Loucy (cell line): ENCODE data around the gene FDCSP.
"Not testable (repeated sequence)": the region's sequence is repeated elsewhere in the genome, so short reads cannot be mapped to it uniquely, and the experiment has no call there.

Experiments used
- H2AFZ ChIP-seq: fragments of 200-600 bp; sonication (generic); 2 replicates; pipeline ENCODE4 v1.6.0; 2016; ENCODE audit warnings: antibody characterized with exemption, mild to moderate bottlenecking, low read length, moderate library complexity
- H3F3A ChIP-seq: fragments of 200-600 bp; 2 replicates; pipeline ENCODE4 v1.6.0; 2016; ENCODE audit warnings: antibody characterized with exemption, low read depth, mild to moderate bottlenecking
- H3K27me3 ChIP-seq: fragments of 200-600 bp; sonication (generic); 2 replicates; pipeline ENCODE4 v1.6.1; 2014; ENCODE audit warnings: low read length, mild to moderate bottlenecking; ENCODE audit not compliant: insufficient read depth, poor library complexity, severe bottlenecking
- H3K36me3 ChIP-seq: fragments of 200-600 bp; sonication (generic); 2 replicates; pipeline ENCODE4 v1.6.1; 2016; ENCODE audit warnings: low read length; ENCODE audit not compliant: insufficient read depth
- H3K4me1 ChIP-seq: fragments of 200-600 bp; sonication (generic); 2 replicates; pipeline ENCODE4 v1.5.1; 2014; ENCODE audit warnings: low read length, mild to moderate bottlenecking; ENCODE audit not compliant: insufficient read depth, poor library complexity, severe bottlenecking
- H3K4me2 ChIP-seq: fragments of 200-600 bp; sonication (generic); 2 replicates; pipeline ENCODE4 v1.6.0; 2014; ENCODE audit warnings: antibody characterized with exemption, low read length, low read depth, mild to moderate bottlenecking; ENCODE audit not compliant: poor library complexity, severe bottlenecking
- H3K4me3 ChIP-seq: fragments of 200-600 bp; sonication (generic); 2 replicates; pipeline ENCODE4 v1.5.1; 2014; ENCODE audit warnings: low read length, mild to moderate bottlenecking, mixed read lengths; ENCODE audit not compliant: poor library complexity, severe bottlenecking
- H3K79me2 ChIP-seq: fragments of 200-600 bp; sonication (generic); 2 replicates; pipeline ENCODE4 v1.6.1; 2014; ENCODE audit warnings: low read length; ENCODE audit not compliant: insufficient read depth
- H3K9ac ChIP-seq: fragments of 200-600 bp; sonication (generic); 2 replicates; pipeline ENCODE4 v1.6.0; 2014; ENCODE audit warnings: mild to moderate bottlenecking, low read depth, low read length, moderate library complexity; ENCODE audit not compliant: poor library complexity, severe bottlenecking
- H3K9me2 ChIP-seq: fragments of 200-600 bp; sonication (generic); replicated peaks from 2 replicates; pipeline ENCODE4 v1.6.1; 2016; ENCODE audit warnings: low read depth, low read length, mixed read lengths
- H3K9me3 ChIP-seq: fragments of 200-600 bp; sonication (generic); 2 replicates; pipeline ENCODE4 v1.6.1; 2014; ENCODE audit warnings: mild to moderate bottlenecking, antibody characterized with exemption, low read length, low read depth; ENCODE audit not compliant: insufficient read depth
- H4K20me1 ChIP-seq: fragments of 200-600 bp; sonication (generic); 2 replicates; pipeline ENCODE4 v1.6.0; 2014; ENCODE audit warnings: antibody characterized with exemption, low read length, mild to moderate bottlenecking; ENCODE audit not compliant: insufficient read depth, poor library complexity, severe bottlenecking
- CTCF ChIP-seq: fragments of 200-600 bp; sonication (generic); conservative IDR thresholded peaks from 2 replicates; pipeline ENCODE4 v1.5.1; 2014; ENCODE audit warnings: mild to moderate bottlenecking, antibody characterized with exemption, low read length
- EZH2phosphoT487 ChIP-seq: fragments of 200-600 bp; IDR thresholded peaks from 2 replicates; pipeline ENCODE4 v1.6.1; 2018; ENCODE audit warnings: antibody characterized with exemption, mild to moderate bottlenecking, moderate library complexity, borderline replicate concordance

The FDCSP gene

DNA sequence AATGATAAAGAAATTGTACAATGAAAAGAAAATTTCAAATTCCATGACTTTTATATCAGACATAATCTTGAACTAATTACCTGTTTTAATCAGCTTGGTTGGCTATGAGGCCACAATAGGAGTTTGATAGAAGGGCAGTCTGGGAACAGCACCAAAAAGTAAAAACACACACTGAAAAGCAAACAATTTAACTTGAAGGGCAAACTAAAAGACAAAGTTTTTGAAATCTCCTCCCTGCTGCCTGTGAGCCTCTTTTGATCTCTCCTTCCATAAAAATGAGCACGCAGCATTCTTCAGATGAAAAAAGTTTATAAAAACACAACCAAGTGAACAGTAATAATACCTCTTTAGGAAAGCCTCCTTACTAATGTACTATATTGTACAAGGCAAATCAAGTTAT lies 22.3 kb upstream of the FDCSP start:
- Histone ChIP-seq H3K27me3 (no peaks in the 10 kb centered on the region), H3K4me3 (no peak overlapping the region), H3K9me2 (no peaks in the 10 kb centered on the region), H4K20me1 (no peaks in the 10 kb centered on the region), H3K36me3 (no peaks in the 10 kb centered on the region), H2AFZ (no peak overlapping the region), H3K79me2 (no peaks in the 10 kb centered on the region), H3K4me1 (no peaks in the 10 kb centered on the region), H3K9ac (no peak overlapping the region), H3K9me3 (no peaks in the 10 kb centered on the region), H3F3A (no peaks in the 10 kb centered on the region), H3K4me2 (no peak overlapping the region)
- TF ChIP-seq EZH2phosphoT487 (no peak), CTCF (no peak)

DNA sequence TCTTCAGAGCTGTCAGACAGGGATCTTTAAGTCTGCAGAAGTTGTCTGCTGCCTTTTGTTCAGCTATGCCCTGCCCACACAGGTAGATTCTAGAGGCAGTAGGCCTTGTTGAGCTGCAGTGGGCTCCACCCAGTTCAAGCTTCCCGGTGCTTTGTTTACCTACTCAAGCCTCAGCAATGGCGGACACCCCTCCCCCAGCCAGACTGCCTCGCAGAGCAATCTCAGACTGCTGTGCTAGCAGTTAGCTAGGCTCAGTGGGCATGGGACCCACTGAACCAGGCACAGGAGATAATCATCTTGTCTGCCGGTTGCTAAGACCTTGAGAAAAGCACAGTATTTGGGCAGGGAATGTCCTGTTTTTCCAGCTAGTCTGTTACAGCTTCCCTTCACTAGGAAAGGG lies 13.2 kb upstream of the FDCSP start:
- H3K9me2 ChIP-seq, H3K9ac ChIP-seq, H4K20me1 ChIP-seq, H2AFZ ChIP-seq, H3K79me2 ChIP-seq, H3K4me2 ChIP-seq, H3K27me3 ChIP-seq, H3K36me3 ChIP-seq, H3K4me1 ChIP-seq, H3K4me3 ChIP-seq, H3K9me3 ChIP-seq, H3F3A ChIP-seq: not testable (repeated sequence)

- not testable (repeated sequence) for H3K36me3 ChIP-seq, H3K4me3 ChIP-seq, H3K9ac ChIP-seq, H2AFZ ChIP-seq, H3K9me3 ChIP-seq, H3F3A ChIP-seq, H3K79me2 ChIP-seq, H3K9me2 ChIP-seq, H3K4me1 ChIP-seq, H4K20me1 ChIP-seq, H3K27me3 ChIP-seq, H3K4me2 ChIP-seq
Observed at GRCh38 chr4:70216109-70216508, 9.8 kb upstream of the FDCSP start.

DNA sequence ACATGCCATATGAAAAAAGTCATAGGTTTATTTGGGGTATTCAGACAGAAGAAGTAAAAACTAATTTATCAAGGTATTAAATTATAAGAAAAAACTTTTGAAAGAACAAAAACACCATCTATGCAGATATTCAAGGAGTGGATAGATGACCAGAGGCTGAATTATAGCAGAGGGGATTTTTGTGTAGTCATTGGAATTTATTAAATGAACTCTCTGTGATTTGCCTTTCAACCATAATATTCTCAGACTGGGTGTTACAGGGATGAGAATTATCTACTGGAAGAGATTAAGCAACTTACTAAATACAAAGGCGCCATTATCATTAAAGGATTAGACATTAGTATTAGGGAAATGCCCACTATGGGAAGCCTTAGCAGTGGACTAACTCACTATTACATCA lies 9.4 kb upstream of the FDCSP start:
- H3K79me2 ChIP-seq, H3K4me3 ChIP-seq, H3K36me3 ChIP-seq, H3K9ac ChIP-seq, H3K27me3 ChIP-seq, H4K20me1 ChIP-seq, H3F3A ChIP-seq, H3K9me3 ChIP-seq, H3K4me2 ChIP-seq, H3K4me1 ChIP-seq, H2AFZ ChIP-seq, H3K9me2 ChIP-seq: not testable (repeated sequence)

DNA sequence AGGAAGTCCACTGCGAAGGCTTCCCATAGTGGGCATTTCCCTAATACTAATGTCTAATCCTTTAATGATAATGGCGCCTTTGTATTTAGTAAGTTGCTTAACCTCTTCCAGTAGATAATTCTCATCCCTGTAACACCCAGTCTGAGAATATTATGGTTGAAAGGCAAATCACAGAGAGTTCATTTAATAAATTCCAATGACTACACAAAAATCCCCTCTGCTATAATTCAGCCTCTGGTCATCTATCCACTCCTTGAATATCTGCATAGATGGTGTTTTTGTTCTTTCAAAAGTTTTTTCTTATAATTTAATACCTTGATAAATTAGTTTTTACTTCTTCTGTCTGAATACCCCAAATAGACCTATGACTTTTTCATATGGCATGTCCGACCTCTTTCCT lies 4.5 kb upstream of the FDCSP start:
- not testable (repeated sequence) for H3K36me3 ChIP-seq, H3K4me2 ChIP-seq, H3K9me2 ChIP-seq, H3K9ac ChIP-seq, H3K4me1 ChIP-seq, H3F3A ChIP-seq, H3K27me3 ChIP-seq, H4K20me1 ChIP-seq, H3K4me3 ChIP-seq, H2AFZ ChIP-seq, H3K9me3 ChIP-seq, H3K79me2 ChIP-seq

DNA sequence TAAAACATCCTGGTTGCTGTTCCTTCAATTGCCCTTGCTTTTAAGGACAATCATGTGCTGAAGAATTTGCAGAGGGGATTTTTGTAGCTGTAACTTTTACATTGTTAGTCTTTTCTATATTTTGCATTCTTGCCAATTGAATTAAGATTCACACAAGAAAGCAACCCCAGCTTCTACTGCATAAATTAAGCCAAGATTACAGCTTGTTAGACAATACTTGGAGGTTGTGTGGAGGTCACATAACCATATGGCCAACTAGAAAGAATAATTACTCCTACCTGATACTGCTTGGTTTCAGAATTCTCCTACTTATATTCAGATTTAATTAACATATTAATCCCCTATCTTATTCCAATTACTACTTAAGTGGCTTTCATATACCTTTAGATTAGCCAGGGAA lies 4.1 kb upstream of the FDCSP start:
- H3K9me3 ChIP-seq, H3K27me3 ChIP-seq, H3K4me3 ChIP-seq, H3K4me1 ChIP-seq, H4K20me1 ChIP-seq, H3K9me2 ChIP-seq, H3K36me3 ChIP-seq, H3K4me2 ChIP-seq, H3K79me2 ChIP-seq, H3K9ac ChIP-seq, H3F3A ChIP-seq, H2AFZ ChIP-seq: not testable (repeated sequence)
